Stimulated activated CD8-positive, alpha-beta memory T cell treated with anti-CD3 and anti-CD28 coated beads, Interleukin-15, amount 100 ng/mL, for 4 hours (primary cell): ENCODE data around the gene NME3.
"Not testable (repeated sequence)": the region's sequence is repeated elsewhere in the genome, so short reads cannot be mapped to it uniquely, and the experiment has no call there.

Source experiments
- DNase-seq, 2 donors: peaks; one replicate each; pipeline ENCODE4 v3.0.0-alpha.2; 2020; ENCODE audit warnings: low read depth in 2 of 2

The NME3 gene

GRCh38 chr16:1749152-1750117, 21.9 kb downstream of the NME3 start:
- no peak for DNase-seq

- DNase-seq: no peak
These were observed 23.4 kb downstream of the NME3 start for GRCh38 chr16:1747934-1748333.

- DNase-seq: no peak
These were observed 24.6 kb downstream of the NME3 start for GRCh38 chr16:1746693-1747195.

GRCh38 chr16:1745900-1746692, 25.2 kb downstream of the NME3 start:
- DNase-seq: no peak

- no peak for DNase-seq
These were observed 26.0 kb downstream of the NME3 start for GRCh38 chr16:1745181-1745899.

- no peak for DNase-seq
These were observed 27.0 kb downstream of the NME3 start for GRCh38 chr16:1744338-1744840.

- DNase-seq: no peak
These were observed 27.7 kb downstream of the NME3 start for GRCh38 chr16:1743376-1744337.

GRCh38 chr16:1741553-1742165, 29.7 kb downstream of the NME3 start:
- DNase-seq: no peak

- no peak for DNase-seq
These were observed 30.4 kb downstream of the NME3 start for GRCh38 chr16:1740781-1741490.

GRCh38 chr16:1740234-1740633, 31.1 kb downstream of the NME3 start:
- no peak for DNase-seq

GRCh38 chr16:1734816-1735215, 36.5 kb downstream of the NME3 start:
- DNase-seq: no peak

- DNase-seq: no peak
These were observed 37.2 kb downstream of the NME3 start for GRCh38 chr16:1734123-1734522.

GRCh38 chr16:1732551-1732987, 38.8 kb downstream of the NME3 start:
- DNase-seq: not testable (repeated sequence)

GRCh38 chr16:1732071-1732470, 39.3 kb downstream of the NME3 start:
- DNase-seq: no peak

- DNase-seq: no peak
These were observed 39.7 kb downstream of the NME3 start for GRCh38 chr16:1731603-1732002.

GRCh38 chr16:1731073-1731472, 40.3 kb downstream of the NME3 start:
- DNase-seq: no peak

GRCh38 chr16:1729445-1729844, 41.9 kb downstream of the NME3 start:
- no peak for DNase-seq

- no peak for DNase-seq
These were observed 42.3 kb downstream of the NME3 start for GRCh38 chr16:1729026-1729425.
